ENCODE results near the gene MAPK8IP1.

- TF ChIP-seq CTCF (IDR thresholded peaks at IDR 0.05) (no peak), POLR2A (IDR thresholded peaks at IDR 0.05) (no peak)
Measured at GRCh38 chr11:45860764-45861510, 24.5 kb upstream of the MAPK8IP1 start.

Data from transverse colon (tissue), 3 donors.